DOHH2 (cell line): Measurements from ENCODE around the gene NR2C2.

Experiments used
- CTCF ChIP-seq: fragments of 200-600 bp; sonication (generic); IDR thresholded peaks from one replicate; pipeline ENCODE4 v1.5.1; 2014; ENCODE audit warnings: antibody characterized with exemption, mild to moderate bottlenecking, low read depth, low read length; ENCODE audit not compliant: poor library complexity, severe bottlenecking
- EZH2phosphoT487 ChIP-seq: fragments of 200-600 bp; sonication (generic); IDR thresholded peaks from 2 replicates; pipeline ENCODE4 v1.6.1; 2017; ENCODE audit warnings: borderline replicate concordance, mild to moderate bottlenecking, antibody characterized with exemption, low read length, moderate library complexity, mixed read lengths

DNA sequence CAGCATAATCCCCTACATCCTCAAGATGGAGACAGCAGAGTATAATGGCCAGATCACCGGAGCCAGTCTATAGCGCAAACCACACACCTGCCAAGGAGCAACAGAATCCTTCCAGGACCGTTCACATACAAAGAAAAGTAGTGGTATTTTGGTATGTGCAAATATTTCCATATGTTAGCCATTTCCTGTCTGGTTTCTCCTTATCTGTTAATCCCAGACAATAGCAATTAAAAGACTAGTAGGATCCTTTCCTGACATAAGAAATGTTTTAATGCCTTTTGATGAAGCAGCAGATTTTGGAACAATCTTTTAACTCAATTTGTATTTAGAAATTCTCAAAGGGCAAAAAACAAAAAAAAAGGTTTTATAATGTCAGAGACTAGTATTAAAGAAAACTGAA, 95.6 kb downstream of the NR2C2 start:
- TF ChIP-seq CTCF (no peak), EZH2phosphoT487 (no peak)
